Measurements from ENCODE around the gene DIMT1.

DNA sequence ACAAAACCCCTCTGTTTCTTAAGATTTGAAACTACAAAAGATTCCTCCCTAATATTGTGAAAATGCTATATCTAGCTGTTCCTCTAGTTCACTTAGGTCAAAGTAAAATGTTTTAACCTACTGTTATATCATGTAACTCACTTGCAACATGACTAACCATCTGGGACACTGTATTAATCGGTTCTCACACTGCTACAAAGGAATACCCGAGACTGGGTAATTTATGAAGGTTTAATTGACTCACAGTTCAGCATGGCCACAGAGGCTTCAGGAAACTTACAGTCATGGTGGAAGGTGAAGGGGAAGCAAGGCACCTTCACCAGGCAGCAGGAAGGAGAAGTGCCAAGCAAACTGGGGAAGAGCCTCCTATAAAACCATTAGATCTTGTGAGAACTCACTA lies 34.7 kb downstream of the DIMT1 start:
- TF ChIP-seq, protein P1, sequence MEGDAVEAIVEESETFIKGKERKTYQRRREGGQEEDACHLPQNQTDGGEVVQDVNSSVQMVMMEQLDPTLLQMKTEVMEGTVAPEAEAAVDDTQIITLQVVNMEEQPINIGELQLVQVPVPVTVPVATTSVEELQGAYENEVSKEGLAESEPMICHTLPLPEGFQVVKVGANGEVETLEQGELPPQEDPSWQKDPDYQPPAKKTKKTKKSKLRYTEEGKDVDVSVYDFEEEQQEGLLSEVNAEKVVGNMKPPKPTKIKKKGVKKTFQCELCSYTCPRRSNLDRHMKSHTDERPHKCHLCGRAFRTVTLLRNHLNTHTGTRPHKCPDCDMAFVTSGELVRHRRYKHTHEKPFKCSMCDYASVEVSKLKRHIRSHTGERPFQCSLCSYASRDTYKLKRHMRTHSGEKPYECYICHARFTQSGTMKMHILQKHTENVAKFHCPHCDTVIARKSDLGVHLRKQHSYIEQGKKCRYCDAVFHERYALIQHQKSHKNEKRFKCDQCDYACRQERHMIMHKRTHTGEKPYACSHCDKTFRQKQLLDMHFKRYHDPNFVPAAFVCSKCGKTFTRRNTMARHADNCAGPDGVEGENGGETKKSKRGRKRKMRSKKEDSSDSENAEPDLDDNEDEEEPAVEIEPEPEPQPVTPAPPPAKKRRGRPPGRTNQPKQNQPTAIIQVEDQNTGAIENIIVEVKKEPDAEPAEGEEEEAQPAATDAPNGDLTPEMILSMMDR (IDR thresholded peaks at IDR 0.05; ENCODE audit: low read length), result no peak
- TF ChIP-seq EZH2 (IDR thresholded peaks at IDR 0.05; ENCODE audit: borderline replicate concordance, low read length), result no peak

All from OCI-LY1 (cell line).